IPS-NIHi7 (cell line): ENCODE measurements around the gene CXorf51A.
"Not testable (repeated sequence)": the region's sequence is repeated elsewhere in the genome, so short reads cannot be mapped to it uniquely, and the experiment has no call there.

Experiments used
- DNase-seq: peaks from one replicate; pipeline ENCODE4 v3.0.0; 2012; ENCODE audit warnings: mixed read lengths; ENCODE audit errors: extremely low spot score

Gene CXorf51A

DNA sequence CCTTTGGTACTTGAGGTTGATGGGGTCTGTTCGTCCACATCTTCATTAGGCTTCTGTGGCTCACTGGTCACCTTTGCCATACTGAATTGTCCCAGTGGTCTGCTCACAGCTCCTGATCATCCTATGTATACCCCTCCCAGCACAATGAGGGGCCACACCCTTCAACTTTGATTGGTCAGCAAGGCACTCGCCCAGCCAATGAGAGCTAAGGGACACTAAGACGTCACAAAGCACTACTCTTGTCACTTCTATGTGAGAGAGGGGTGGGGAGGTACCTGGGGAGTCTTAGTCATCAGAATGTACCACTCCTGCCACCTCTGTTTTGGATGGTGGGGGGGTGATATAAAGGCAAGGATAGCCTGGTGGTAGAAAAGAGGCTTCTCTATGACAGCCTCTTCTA lies at the start of gene CXorf51A:
CXorf51A (minus strand) TSS at position 101 of the 400 bp plus-strand sequence; CDS start at position 80, 21 bp downstream.
- DNase-seq: not testable (repeated sequence)

DNA sequence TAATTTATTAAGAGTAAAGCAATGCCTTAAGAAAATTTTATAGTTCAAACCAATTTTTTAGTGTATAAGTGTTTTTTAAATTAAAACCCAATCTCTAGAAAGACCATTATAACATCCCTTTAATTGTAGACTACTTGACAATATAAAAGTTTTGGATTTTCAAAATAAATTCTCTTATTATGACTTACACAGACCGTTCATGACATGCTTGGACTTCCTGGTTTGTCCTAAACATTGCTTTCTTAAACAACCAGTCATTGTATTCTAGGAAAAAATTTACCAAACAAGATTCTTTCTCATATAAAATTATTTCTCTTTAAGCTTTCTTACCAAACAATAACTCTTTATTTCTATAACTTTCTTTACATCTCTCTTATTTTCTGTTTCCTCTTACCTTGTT lies 49.0 kb upstream of the CXorf51A start:
- no peak for DNase-seq

DNA sequence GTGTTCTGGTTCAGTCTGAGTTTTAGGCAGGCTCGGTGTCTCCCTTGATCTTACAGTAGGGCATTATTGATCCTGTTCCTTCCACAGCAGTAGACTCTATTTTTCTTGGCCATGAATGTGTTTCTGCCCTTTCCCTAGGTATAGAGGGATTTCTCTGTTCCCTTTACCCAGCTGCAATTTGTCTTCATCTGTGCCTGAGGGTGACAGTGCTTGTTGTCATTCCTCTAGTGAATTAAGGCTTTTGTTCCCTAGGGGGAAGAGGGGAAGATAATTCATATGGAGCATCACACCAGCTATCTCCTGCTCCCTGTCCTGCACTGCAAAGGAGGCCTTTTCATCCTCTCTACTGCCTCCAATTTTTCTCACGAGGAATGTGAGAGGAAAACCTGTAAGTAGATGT lies 39.7 kb upstream of the CXorf51A start:
- no peak for DNase-seq

DNA sequence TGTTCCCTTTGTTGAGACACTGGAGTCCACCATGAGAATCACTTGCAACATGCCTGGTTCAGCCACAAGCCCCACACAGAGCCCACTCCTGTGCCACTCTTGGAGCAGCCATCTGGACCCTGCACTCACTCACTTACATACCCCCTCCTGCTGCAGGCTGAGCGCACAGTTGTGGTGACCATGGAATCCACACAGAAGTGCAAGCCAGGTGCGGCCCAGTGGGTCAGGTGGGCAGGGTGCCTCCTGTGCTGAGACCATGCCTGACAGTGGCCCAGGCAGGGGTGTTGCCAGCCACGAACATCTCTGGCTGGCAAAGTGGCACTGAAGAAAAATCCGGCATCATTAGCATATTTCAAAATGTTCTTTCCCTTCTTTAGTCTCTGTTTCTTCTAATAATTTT lies 17.4 kb upstream of the CXorf51A start:
- DNase-seq: no peak

DNA sequence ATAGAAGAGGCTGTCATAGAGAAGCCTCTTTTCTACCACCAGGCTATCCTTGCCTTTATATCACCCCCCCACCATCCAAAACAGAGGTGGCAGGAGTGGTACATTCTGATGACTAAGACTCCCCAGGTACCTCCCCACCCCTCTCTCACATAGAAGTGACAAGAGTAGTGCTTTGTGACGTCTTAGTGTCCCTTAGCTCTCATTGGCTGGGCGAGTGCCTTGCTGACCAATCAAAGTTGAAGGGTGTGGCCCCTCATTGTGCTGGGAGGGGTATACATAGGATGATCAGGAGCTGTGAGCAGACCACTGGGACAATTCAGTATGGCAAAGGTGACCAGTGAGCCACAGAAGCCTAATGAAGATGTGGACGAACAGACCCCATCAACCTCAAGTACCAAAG lies 5.1 kb downstream of the CXorf51A start, which contains the start of gene CXorf51B:
CXorf51B (plus strand) TSS at position 301 of the 400 bp plus-strand sequence; CDS start at position 322, 21 bp downstream.
- DNase-seq: not testable (repeated sequence)
